H9 (cell line): ENCODE data around the gene OTUD6A. TPM values are rescaled to one million over a fixed set of nuclear protein-coding genes. Genes with fewer than 3 reads are reported as not detected.

ENCODE experiments used
- DNase-seq: peaks from one replicate; pipeline ENCODE4 v3.0.0-alpha.2; 2017
- H2AFZ ChIP-seq: one replicate; pipeline ENCODE4 v1.6.1; 2013; ENCODE audit warnings: mild to moderate bottlenecking, low read length, control low read depth, moderate library complexity
- H2AK5ac ChIP-seq: 2 replicates; pipeline ENCODE4 v1.6.1; 2013; ENCODE audit warnings: low read length, control low read depth, mixed read lengths; ENCODE audit not compliant: insufficient read length
- H2BK120ac ChIP-seq: one replicate; pipeline ENCODE4 v1.6.1; 2013; ENCODE audit warnings: low read depth, mild to moderate bottlenecking, low read length, control low read depth, inconsistent platforms; ENCODE audit not compliant: poor library complexity, severe bottlenecking
- H2BK12ac ChIP-seq: 2 replicates; pipeline ENCODE4 v1.6.1; 2013; ENCODE audit warnings: low read length, control low read depth, mixed read lengths, low read depth; ENCODE audit not compliant: insufficient read length
- H2BK15ac ChIP-seq: 2 replicates; pipeline ENCODE4 v1.6.1; 2013; ENCODE audit warnings: low read depth, low read length, control low read depth
- H2BK20ac ChIP-seq: one replicate; pipeline ENCODE4 v1.6.1; 2013; ENCODE audit warnings: low read depth, mild to moderate bottlenecking, low read length, control low read depth, inconsistent platforms; ENCODE audit not compliant: poor library complexity, severe bottlenecking
- H2BK5ac ChIP-seq: 2 replicates; pipeline ENCODE4 v1.6.1; 2013; ENCODE audit warnings: low read length, control low read depth, mixed read lengths; ENCODE audit not compliant: insufficient read length
- H3K14ac ChIP-seq: 2 replicates; pipeline ENCODE4 v1.6.1; 2013; ENCODE audit warnings: low read length, control low read depth; ENCODE audit not compliant: insufficient read depth
- H3K18ac ChIP-seq: 2 replicates; pipeline ENCODE4 v1.6.1; 2013; ENCODE audit warnings: low read depth, mild to moderate bottlenecking, mixed read lengths, low read length, control low read depth; ENCODE audit not compliant: insufficient read length
- H3K23ac ChIP-seq: 2 replicates; pipeline ENCODE4 v1.6.1; 2013; ENCODE audit warnings: low read length, control low read depth, mixed read lengths, low read depth; ENCODE audit not compliant: insufficient read length
- H3K23me2 ChIP-seq: 2 replicates; pipeline ENCODE4 v1.6.1; 2013; ENCODE audit warnings: low read depth, mild to moderate bottlenecking, mixed read lengths, low read length, control low read depth; ENCODE audit not compliant: insufficient read length, poor library complexity, severe bottlenecking
- H3K27ac ChIP-seq: 2 replicates; pipeline ENCODE4 v1.5.1; 2013; ENCODE audit warnings: low read length, control low read depth, mixed read lengths, low read depth; ENCODE audit not compliant: insufficient read length
- H3K27me3 ChIP-seq: 2 replicates; pipeline ENCODE4 v1.6.1; 2013; ENCODE audit warnings: low read length, control low read depth, inconsistent platforms; ENCODE audit not compliant: insufficient read depth
- H3K4ac ChIP-seq: 2 replicates; pipeline ENCODE4 v1.6.1; 2013; ENCODE audit warnings: low read depth, mild to moderate bottlenecking, control low read depth, inconsistent platforms, low read length, moderate library complexity
- H3K4me1 ChIP-seq: 2 replicates; pipeline ENCODE4 v1.6.1; 2013; ENCODE audit warnings: low read length, control low read depth, inconsistent platforms; ENCODE audit not compliant: insufficient read depth
- H3K4me2 ChIP-seq: 2 replicates; pipeline ENCODE4 v1.6.1; 2013; ENCODE audit warnings: low read length, control low read depth, mixed read lengths; ENCODE audit not compliant: insufficient read length, insufficient read depth
- H3K56ac ChIP-seq: 2 replicates; pipeline ENCODE4 v1.6.1; 2013; ENCODE audit warnings: low read depth, mild to moderate bottlenecking, mixed read lengths, low read length, control low read depth; ENCODE audit not compliant: insufficient read length
- H3K79me1 ChIP-seq: 2 replicates; pipeline ENCODE4 v1.6.1; 2013; ENCODE audit warnings: low read depth, mild to moderate bottlenecking, moderate library complexity, low read length, control low read depth, inconsistent platforms; ENCODE audit not compliant: insufficient read depth, poor library complexity, severe bottlenecking
- H3K79me2 ChIP-seq: 2 replicates; pipeline ENCODE4 v1.6.1; 2013; ENCODE audit warnings: low read length, control low read depth, inconsistent platforms; ENCODE audit not compliant: insufficient read depth
- H3K9ac ChIP-seq: 2 replicates; pipeline ENCODE4 v1.6.1; 2013; ENCODE audit warnings: low read length, control low read depth, mixed read lengths; ENCODE audit not compliant: insufficient read length; ENCODE audit errors: extremely low read depth
- H3K9me3 ChIP-seq: one replicate; pipeline ENCODE4 v1.6.1; 2013; ENCODE audit warnings: low read depth, low read length, inconsistent platforms; ENCODE audit not compliant: control insufficient read depth
- H3T11ph ChIP-seq: one replicate; pipeline ENCODE4 v1.6.1; 2013; ENCODE audit warnings: mild to moderate bottlenecking, low read length, control low read depth, inconsistent platforms
- H4K20me1 ChIP-seq: one replicate; pipeline ENCODE4 v1.6.1; 2013; ENCODE audit not compliant: control insufficient read depth, insufficient read length, insufficient read depth
- H4K5ac ChIP-seq: 2 replicates; pipeline ENCODE4 v1.6.1; 2013; ENCODE audit warnings: low read depth, mild to moderate bottlenecking, mixed read lengths, low read length, control low read depth; ENCODE audit not compliant: insufficient read length
- H4K8ac ChIP-seq: replicated peaks from 2 replicates; pipeline ENCODE4 v1.6.1; 2013; ENCODE audit warnings: low read length, control low read depth, mixed read lengths, low read depth; ENCODE audit not compliant: insufficient read length
- H4K91ac ChIP-seq: 2 replicates; pipeline ENCODE4 v1.6.1; 2013; ENCODE audit warnings: low read depth, mild to moderate bottlenecking, moderate library complexity, mixed read lengths, low read length, control low read depth; ENCODE audit not compliant: insufficient read length
- H3K27ac Mint-ChIP-seq, 3 experiments: 2 replicates in 2 of 3; 3 replicates in 1 of 3; pipeline ENCODE4 v1.8.0; 2020 to 2021; ENCODE audit warnings: mixed read lengths in 3 of 3, mild to moderate bottlenecking in 1 of 3, moderate library complexity in 1 of 3
- H3K27me3 Mint-ChIP-seq: 2 replicates; pipeline ENCODE4 v1.8.0; 2021; ENCODE audit warnings: low read depth, mild to moderate bottlenecking, moderate library complexity, mixed read lengths
- H3K36me3 Mint-ChIP-seq, 3 experiments: 2 replicates in 2 of 3; 3 replicates in 1 of 3; pipeline ENCODE4 v1.8.0; 2020 to 2021; ENCODE audit warnings: low read depth in 3 of 3, mixed read lengths in 3 of 3; ENCODE audit not compliant: insufficient read depth in 1 of 3
- H3K4me1 Mint-ChIP-seq, 2 experiments: 2 replicates each; pipeline ENCODE4 v1.8.0; 2020; ENCODE audit warnings: mixed read lengths in 2 of 2
- H3K4me3 Mint-ChIP-seq, 2 experiments: 2 replicates in 1 of 2; 3 replicates in 1 of 2; pipeline ENCODE4 v1.8.0; 2020 to 2021; ENCODE audit warnings: mild to moderate bottlenecking in 2 of 2, mixed read lengths in 2 of 2, moderate library complexity in 1 of 2
- H3K9me3 Mint-ChIP-seq, 2 experiments: 2 replicates in 1 of 2; 3 replicates in 1 of 2; pipeline ENCODE4 v1.8.0; 2020; ENCODE audit warnings: mild to moderate bottlenecking in 2 of 2, mixed read lengths in 2 of 2, moderate library complexity in 1 of 2
- WGBS: extraction: QIAGEN DNeasy Blood & Tissue Kit; methylation state at CpG from one replicate; pipeline ENCODE4 v1.1.7; 2013; ENCODE audit warnings: missing lambda C conversion rate, low lambda C conversion rate, mixed read lengths; ENCODE audit not compliant: insufficient read length; ENCODE audit errors: extremely low coverage; 5-methylcytosine and 5-hydroxymethylcytosine counted together
- total RNA-seq: library from RNA; stranded (reverse); gene quantifications from 2 replicates; pipeline ENCODE4 v1.2.1, GENCODE V29; 2021
- TF ChIP-seq, protein P1 (sequence below): fragments of 200-600 bp; sonication (generic); conservative IDR thresholded peaks from 3 replicates; pipeline ENCODE4 v1.8.0; 2021; ENCODE audit warnings: antibody characterized with exemption, mild to moderate bottlenecking

Gene OTUD6A
- total RNA-seq, 1 experiment from 2014 or later = not detected

- TF ChIP-seq, protein P1, sequence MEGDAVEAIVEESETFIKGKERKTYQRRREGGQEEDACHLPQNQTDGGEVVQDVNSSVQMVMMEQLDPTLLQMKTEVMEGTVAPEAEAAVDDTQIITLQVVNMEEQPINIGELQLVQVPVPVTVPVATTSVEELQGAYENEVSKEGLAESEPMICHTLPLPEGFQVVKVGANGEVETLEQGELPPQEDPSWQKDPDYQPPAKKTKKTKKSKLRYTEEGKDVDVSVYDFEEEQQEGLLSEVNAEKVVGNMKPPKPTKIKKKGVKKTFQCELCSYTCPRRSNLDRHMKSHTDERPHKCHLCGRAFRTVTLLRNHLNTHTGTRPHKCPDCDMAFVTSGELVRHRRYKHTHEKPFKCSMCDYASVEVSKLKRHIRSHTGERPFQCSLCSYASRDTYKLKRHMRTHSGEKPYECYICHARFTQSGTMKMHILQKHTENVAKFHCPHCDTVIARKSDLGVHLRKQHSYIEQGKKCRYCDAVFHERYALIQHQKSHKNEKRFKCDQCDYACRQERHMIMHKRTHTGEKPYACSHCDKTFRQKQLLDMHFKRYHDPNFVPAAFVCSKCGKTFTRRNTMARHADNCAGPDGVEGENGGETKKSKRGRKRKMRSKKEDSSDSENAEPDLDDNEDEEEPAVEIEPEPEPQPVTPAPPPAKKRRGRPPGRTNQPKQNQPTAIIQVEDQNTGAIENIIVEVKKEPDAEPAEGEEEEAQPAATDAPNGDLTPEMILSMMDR = no peak; the same call in 2 of the 3 replicates
- Histone ChIP-seq H3K23me2 (no peaks in the 10 kb centered on the region), H3K4me1 (no peaks in the 10 kb centered on the region), H3K27me3 (no peaks in the 10 kb centered on the region), H3K4ac (no peak overlapping the region), H3K27ac (no peak overlapping the region), H2BK5ac (no peak overlapping the region), H2BK120ac (no peak overlapping the region), H3K79me1 (no peaks in the 10 kb centered on the region), H3T11ph (no peak overlapping the region), H3K18ac (no peak overlapping the region), H2AK5ac (no peak overlapping the region), H4K20me1 (no peaks in the 10 kb centered on the region), H4K5ac (no peak overlapping the region), H4K91ac (no peak overlapping the region), H3K14ac (no peak overlapping the region), H2BK15ac (no peak overlapping the region), H2AFZ (no peak overlapping the region), H3K9ac (no peak overlapping the region), H3K79me2 (no peaks in the 10 kb centered on the region), H4K8ac (no peak overlapping the region), H3K4me2 (no peak overlapping the region), H3K23ac (no peak overlapping the region), H2BK12ac (no peak overlapping the region), H3K56ac (no peak overlapping the region), H3K9me3 (peaks cover 46% of the 10 kb centered on the region), H2BK20ac (no peak overlapping the region)
- Mint-ChIP-seq H3K36me3 (peaks cover 2 to 5% (median 2%) of the 10 kb centered on the region in 3 experiments; a peak in 4 of 7 replicates), H3K9me3 (peaks cover 63 to 65% of the 10 kb centered on the region in 2 experiments), H3K4me1 (no peaks in the 10 kb centered on the region; a peak in 1 of 4 replicates), H3K27ac (no peak overlapping the region), H3K4me3 (no peak overlapping the region), H3K27me3 (peaks cover 2% of the 10 kb centered on the region; the same call in 1 of the 2 replicates)
- no peak for DNase-seq
- WGBS = no CpG with 5 or more reads among the region's 9 CpGs
These were observed 18.6 kb upstream of the OTUD6A start for GRCh38 chrX:70043685-70044084.
